SK-MEL-5 (cell line): Measurements from ENCODE around the gene STAB2. TPM values are rescaled to one million over a fixed set of nuclear protein-coding genes. Genes with fewer than 3 reads are reported as not detected.

Experiments
- DNase-seq: peaks from one replicate; pipeline ENCODE4 v3.0.0-alpha.2; 2016; ENCODE audit warnings: low read depth, low spot score
- in situ Hi-C: cut with HindIII; loops from 2 replicates; pipeline ENCODE4 v1.10.0; 2016; ENCODE audit warnings: low sequenced_read_pairs, high pct_unique_total_duplicates, low pct_unique_long_range_greater_than_20kb
- total RNA-seq: library from RNA; depleted of rRNA; stranded (reverse); fragments of >200 nt; shearing (Covaris generic); gene quantifications from 2 replicates; pipeline ENCODE4 v1.2.3, GENCODE V29; 2014

The STAB2 gene
- total RNA-seq, 1 experiment from 2014 or later, result not detected

DNA sequence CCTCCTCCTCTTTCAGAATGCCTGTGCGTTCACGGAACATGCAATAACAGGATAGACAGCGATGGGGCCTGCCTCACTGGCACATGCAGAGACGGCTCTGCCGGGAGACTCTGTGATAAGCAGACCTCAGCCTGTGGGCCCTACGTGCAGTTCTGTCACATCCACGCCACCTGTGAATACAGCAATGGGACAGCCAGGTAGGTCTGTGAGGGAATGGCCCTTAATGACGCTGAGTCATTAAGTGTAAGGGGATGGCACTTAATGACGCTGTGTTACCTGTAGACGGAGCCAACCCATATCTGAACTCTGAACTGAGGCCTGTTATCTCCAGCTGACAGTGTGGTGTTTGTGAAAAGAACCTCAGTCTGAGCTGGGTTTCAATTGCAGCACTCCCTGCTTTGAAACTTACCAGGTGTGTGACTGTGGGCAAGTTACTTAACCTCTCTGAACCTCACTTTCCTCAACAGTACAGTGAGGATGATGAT, 86.9 kb downstream of the STAB2 start:
- in situ Hi-C loops, result no loop called here
- no peak for DNase-seq

DNA sequence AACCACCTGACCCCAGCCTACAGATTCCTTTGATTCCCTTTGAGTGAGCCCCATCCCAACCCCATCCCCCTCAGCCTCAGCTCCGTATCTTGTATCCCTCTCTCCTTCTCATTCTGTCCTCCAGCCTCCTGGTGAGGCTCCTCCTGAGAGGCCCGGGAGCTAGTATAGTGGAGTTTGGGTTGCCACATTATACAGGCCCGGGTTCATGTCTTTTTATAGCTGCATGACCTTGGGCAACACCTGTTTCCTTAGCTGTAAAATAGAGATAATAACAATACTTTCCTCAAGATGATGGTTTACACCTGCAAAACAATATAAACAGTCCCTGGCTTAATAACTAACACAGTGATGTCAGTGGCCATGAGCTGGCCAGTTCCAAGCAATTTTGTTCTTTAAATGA, 89.8 kb downstream of the STAB2 start:
- DNase-seq, result no peak
- in situ Hi-C loops, result no loop called here

DNA sequence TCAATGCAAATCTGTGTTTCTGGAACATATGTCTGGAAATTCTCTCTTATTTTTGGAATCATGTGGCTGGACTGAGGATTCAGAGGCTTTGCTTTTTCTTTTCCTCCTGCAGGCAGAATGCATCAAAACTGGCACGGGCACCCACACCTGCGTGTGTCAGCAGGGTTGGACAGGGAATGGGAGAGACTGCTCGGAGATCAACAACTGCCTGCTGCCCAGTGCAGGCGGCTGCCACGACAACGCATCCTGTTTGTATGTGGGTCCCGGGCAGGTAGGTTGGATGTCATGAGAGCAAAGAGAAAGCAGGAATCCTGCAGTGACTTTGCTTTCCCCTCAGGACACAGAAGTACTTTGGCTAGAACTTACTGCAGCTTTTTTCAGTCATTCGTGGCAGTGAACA, 90.3 kb downstream of the STAB2 start:
- DNase-seq, result no peak
- in situ Hi-C loops, result no loop called here

DNA sequence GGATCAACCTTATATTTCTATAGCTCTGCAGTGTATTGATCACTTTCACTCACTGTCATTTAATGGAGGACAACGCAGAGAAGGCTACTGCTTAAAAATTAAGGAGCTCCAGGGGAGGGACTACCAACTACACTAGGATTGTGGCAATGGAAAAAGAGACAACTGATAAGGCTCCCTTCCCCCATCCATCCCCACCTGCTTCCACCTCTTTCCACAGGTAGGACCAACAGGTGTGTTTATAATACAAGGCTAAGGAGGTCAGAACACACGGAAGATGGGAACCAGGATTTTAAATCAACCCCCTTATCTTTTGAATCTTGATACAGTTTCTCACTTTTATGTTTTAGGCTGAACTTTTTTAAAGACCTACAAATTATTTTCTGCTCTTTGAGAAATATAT, 90.8 kb downstream of the STAB2 start:
- in situ Hi-C loops, result no loop called here

DNA sequence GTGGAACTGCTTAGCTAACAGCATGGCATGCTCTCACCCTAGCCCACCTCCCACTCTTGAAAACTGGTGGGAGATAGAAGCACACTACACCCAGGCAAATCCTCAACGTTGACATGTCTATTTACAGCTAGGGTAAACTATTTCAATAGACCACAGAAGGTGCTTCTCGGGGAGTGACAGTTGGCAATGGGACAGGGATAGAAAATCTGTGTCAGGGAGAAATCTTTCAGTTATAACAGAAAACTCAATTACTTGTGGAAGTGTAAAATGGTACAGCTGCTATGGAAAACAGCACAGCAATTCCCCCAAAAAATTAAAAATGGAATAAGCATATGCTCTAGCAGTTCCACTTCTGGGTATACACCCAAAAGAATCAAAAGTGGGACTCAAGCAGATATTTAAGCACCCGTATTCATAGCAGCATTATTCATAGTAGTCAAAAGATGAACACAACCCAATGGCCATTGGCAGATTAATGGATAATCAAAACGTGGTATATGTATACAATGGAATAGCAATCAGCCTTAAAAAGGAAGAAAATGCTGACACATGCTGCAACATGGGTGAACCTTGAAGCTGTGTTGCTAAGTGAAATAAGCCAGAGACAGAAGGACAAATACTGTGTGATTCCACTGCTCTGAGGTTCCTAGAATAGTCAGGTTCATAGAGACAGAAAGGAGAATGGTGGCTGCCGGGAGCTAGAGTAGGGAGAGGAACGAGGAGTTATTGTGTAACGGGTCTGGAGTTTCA, 92.5 kb downstream of the STAB2 start:
- in situ Hi-C loops, result no loop called here

More for the DNA sequence above, 90.8 kb downstream of the STAB2 start:
- no peak for DNase-seq

DNA sequence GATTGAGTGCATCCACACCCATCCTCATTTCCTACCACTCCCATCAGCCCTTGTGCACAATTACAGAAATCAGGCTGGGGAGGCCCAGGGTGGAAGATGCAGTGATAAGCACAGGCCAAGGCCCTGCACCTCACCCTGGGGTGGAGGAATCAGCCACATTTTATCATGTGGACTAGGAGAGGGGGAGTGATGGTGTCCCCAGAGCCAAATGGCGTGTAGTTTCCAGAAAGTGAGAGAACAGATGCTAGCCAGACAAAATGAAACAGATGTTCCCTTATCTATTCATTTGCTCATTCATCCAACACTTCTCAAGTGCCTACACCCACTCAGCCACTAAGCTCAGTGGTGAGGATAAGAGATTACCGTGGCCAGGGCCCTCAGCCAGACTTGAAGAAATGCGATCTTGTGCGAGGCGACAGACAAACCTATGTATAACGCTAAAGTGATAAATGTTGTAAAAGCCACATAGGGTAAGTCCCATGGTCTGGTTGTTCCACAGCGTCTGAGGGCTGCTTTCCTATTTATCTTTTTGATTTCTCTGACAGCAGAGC, 93.6 kb downstream of the STAB2 start:
- in situ Hi-C loops, result no loop called here
- no peak for DNase-seq

More for the DNA sequence above, 92.5 kb downstream of the STAB2 start:
- no peak for DNase-seq

DNA sequence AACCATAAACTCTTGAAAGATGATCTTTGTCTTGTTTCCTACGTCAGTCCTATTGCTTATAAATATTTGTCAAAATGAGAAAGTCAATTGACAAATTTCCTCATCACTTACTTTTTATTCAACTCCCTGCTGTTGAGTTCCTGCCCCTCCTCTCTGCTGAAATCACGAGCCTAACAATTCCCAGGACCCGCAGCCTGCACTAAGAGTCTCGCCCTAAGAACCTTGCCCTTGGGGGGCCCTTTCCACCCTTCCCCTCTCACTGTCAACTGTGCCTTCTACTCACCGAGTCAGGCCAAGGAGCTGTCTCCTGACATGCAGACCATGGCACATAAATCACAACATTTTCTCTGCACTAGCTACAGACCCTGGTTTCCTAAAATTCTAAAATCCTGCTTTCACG, 99.0 kb downstream of the STAB2 start:
- in situ Hi-C loops, result no loop called here
- no peak for DNase-seq

DNA sequence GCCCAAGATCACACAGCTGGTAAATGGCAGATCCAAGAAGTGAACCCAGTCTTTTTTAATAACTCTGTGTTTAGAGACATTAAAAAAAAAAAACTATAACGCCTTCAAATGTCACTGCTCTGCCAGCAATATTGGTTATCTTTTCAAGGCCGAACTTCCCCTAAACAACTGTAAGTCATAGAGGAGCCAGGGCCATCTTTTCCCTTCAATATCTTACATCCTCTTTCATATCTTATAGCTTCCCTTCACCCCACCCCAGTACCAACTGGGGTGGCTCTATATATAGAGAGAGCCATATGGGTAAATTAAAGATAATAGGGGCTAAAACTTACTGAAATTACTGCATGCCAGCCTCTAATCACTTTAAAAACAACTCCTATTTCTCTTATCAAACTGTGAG, 100.2 kb downstream of the STAB2 start:
- DNase-seq, result no peak
- in situ Hi-C loops, result no loop called here

DNA sequence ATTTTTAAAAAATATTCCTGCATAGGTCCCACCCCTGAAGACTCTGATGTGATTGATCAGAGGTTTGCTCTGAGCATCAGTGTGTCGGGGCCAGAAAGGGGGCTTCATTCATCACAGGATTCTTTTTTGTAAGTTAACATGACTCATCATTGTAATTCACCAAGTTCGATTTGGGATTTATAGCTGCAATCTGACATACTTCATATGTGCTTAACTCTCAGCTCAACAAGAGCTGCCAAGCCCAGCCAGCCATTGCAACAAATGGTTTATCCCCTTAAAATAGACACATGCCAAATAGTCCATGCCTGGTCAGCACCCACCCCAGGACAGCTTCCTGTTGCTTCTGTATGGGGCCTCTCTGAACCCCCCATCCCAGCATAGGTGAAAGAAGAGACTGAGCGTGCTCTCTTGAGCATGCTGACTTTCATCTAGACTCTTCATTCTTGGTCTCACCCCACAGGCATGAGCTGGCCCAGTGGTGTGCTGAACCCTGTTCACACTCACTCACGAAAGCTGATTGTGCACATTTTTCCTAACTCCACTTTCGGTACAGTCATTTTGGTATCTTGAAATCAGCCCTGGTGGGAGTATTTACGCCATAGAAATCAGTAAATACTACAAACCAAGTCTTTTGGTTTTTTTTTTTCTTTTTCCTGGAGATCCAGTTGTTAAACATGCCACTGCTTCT, 101.4 kb downstream of the STAB2 start:
- in situ Hi-C loops, result no loop called here
- no peak for DNase-seq

DNA sequence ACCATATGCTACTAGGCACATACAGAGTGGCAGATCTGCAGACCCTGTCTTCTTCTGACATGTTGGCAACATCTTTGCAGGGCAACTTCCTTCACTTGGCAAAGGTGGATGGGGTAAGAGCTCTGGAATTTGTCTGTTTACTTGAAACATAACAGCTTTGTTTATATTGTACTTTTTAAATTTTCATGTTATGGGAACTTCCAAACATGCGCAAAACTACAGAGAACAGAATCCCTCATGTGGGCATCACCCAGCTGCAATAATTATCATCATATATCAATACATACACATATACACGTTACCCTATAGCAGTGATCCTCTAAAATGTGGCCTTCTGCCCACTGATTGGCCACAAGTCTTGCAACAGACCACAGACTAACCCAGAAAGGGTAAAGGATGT, 103.4 kb downstream of the STAB2 start:
- in situ Hi-C loops, result no loop called here
- no peak for DNase-seq

DNA sequence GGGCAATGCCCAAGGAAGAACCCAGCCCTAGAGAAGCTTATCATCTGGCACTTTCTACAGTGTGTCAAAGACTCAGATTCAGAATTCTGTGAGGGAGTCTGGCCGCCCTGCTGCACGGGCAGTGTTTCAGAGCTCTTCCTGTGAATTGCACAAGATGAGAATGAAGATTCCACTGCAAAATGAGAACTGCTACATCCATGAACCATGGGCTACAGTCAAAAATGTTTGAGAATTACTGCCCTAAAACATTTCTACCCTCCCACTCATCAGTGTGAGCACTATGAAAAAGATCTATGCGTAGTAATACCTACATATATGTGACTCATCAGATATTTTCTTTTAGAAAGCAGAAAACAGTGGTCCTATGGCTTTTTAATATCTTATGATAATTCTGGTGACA, 104.0 kb downstream of the STAB2 start:
- in situ Hi-C loops, result no loop called here
- DNase-seq, result no peak

DNA sequence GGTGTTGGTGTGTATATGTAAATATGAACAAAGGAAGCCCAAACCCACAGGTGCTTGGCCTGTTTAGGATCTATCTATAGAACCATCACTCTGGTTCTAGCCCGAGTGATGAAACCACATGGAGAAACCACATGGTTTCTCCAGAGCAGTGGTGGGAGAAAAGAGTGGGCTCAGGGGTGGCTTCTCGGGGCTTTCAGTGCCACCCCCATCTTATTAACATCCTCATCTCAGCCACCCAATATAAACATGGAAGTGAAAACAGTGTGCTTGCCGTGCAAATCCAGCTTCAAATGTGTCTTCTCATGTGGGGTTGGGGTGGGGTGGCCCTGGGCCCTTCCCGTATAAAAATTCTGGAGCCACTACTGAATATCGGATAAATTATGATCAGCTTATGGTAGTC, 109.0 kb downstream of the STAB2 start:
- in situ Hi-C loops, result no loop called here

DNA sequence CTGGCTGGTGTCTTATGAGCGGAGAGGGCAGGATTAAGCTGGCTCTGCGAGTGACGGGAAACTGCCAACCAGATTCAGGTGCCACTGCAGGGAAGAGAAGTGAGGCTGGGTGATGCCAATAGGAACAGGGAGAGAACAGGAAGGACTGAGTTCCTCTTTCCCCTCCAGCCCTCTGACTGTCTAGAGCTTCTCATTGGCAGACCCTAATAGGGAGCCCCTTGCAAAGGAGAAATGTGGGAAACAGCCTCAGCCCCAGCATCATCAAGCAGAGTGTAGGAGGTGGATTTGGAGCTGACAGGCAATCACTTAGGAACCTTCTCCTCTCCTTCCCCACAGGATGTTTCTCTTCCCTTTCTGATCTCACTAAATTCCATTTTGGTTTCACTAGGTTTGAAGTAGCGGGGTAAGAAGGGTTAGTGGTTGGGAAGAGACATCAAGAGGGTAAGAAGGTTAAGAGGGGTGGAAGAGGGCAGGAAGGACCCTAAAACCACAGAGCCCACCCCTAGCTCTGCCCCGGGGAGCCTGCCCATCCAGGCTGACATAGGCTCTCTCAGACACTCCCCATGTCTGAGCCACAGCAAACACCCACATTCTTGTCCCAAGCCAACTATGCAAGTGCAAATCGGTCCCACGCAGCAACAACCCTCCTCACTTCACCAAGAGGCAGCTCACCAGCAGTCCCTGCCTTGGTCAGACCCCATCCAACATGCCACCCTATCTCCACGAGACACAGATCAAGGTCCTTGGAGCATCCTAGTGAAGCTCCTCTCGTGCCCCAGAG, 111.1 kb downstream of the STAB2 start:
- DNase-seq, result no peak
- in situ Hi-C loops, result no loop called here

More for the DNA sequence above, 109.0 kb downstream of the STAB2 start:
- no peak for DNase-seq

DNA sequence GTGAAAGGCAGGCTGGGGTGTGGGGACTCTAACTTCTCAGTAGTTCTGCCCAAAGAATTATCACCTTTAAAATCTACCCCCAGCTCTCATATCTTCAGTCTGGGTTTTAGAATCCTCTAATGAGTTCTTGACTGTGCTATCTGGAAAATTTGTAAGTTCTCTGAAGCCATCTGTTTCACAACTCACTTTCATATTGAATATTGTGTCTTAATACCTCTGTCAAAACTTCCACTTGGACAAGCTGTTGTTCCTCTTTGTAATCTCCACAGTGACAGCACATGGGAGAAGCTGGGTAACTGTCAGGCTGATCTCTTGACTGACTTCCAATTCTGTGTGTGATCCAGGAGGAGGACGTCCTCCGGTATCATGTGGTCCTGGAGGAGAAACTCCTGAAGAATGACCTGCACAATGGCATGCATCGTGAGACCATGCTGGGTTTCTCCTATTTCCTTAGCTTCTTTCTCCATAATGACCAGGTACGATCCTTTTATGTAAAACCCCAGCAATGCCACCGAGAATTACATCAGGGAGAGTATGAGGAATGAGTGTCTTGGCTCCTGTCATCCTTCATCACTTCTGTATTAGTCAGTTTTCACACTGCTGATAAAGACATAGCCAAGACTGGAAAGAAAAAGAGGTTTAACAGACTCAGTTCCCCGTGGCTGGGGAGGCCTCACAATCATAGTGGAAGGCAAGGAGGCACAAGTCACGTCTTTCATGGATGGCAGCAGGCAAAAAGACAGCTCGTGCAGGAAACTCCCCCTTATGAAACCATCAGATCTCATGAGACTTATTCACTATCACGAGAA, 111.9 kb downstream of the STAB2 start:
- DNase-seq, result peak; percentile 35
- in situ Hi-C loops, result no loop called here

DNA sequence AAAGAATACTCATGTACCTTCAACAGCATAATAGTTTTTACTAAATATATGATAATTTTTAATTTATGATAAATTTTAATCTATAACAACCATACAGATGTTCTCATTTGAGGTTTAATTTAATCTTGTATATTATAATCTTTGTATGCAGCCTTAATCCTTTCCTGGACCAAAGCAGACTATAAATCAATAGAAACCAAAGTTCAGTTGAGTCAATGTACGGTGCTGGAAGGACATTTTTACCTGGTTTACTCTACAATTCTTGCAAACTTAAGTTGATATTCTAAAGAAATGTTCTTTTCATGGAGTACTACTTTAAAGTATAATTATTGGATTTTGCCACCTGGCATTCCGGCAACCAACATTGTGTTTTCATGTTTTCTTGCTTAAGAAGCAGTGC, 118.0 kb downstream of the STAB2 start:
- in situ Hi-C loops, result no loop called here
- no peak for DNase-seq

DNA sequence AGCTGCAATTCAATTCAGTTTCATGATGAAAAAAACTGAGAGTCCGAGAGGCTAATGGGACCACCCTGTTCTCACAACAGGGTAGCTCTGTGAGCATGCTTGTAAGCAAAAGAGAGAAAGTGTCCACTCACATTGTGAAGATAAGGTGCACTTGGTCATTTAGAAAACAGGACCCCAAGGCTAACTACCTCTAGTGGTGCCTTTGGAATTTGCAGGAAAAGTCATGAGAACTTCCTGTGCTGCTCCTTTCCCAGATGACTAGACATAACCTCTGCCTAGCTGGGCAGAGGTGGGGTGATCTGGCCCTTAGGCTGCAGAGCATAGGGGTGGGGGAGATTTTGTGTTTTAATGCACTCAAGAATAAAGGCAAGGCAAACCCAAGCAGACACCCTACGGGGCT, 118.9 kb downstream of the STAB2 start:
- in situ Hi-C loops, result no loop called here
- peak; percentile 41 for DNase-seq

DNA sequence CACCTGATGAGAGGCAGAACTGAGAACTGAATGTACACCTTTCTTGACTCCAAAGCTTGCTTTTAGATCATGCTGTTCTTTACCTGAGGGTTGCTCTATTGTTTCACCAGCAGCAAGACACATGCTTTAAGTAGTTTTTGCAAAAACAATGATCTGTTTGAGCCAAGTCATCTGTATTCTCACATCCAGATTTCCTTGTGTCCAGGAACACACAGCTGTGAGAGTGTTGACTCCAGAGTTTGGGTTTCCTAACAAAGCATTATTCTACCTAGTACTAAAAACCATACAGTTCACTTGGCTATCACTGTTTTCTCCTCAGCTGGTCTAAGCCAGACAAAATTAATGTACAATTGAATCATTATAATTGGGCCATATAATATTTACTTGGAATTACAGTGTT, 120.4 kb downstream of the STAB2 start:
- DNase-seq, result no peak
- in situ Hi-C loops, result no loop called here
